Stimulated activated CD8-positive, alpha-beta memory T cell treated with anti-CD3 and anti-CD28 coated beads, Interleukin-12 subunit alpha, Interleukin-12 subunit beta, amount 100 ng/mL, for 24 hours (primary cell): ENCODE measurements around the gene SDC3.

Source experiments
- DNase-seq: peaks from one replicate; pipeline ENCODE4 v3.0.0-alpha.2; 2020; ENCODE audit errors: extremely low read depth

Gene SDC3

GRCh38 chr1:30888975-30889374 is 19.6 kb downstream of the SDC3 start:
- DNase-seq: no peak

- DNase-seq: no peak
These were observed 20.2 kb downstream of the SDC3 start for GRCh38 chr1:30888391-30888790.

GRCh38 chr1:30887485-30888315 is 20.9 kb downstream of the SDC3 start:
- no peak for DNase-seq

GRCh38 chr1:30886710-30887428 is 21.7 kb downstream of the SDC3 start:
- DNase-seq: no peak

- no peak for DNase-seq
These were observed 22.7 kb downstream of the SDC3 start for GRCh38 chr1:30885570-30886522.

GRCh38 chr1:30884723-30885122 is 23.8 kb downstream of the SDC3 start:
- DNase-seq: no peak

- DNase-seq: no peak
These were observed 25.0 kb downstream of the SDC3 start for GRCh38 chr1:30883389-30884172.

- no peak for DNase-seq
These were observed 25.7 kb downstream of the SDC3 start for GRCh38 chr1:30882678-30883388.

GRCh38 chr1:30881319-30882181 is 27.0 kb downstream of the SDC3 start:
- no peak for DNase-seq

- no peak for DNase-seq
These were observed 27.8 kb downstream of the SDC3 start for GRCh38 chr1:30880678-30881318.

- no peak for DNase-seq
These were observed 28.4 kb downstream of the SDC3 start for GRCh38 chr1:30879940-30880677.

GRCh38 chr1:30879126-30879786 is 29.3 kb downstream of the SDC3 start:
- no peak for DNase-seq

- no peak for DNase-seq
These were observed 30.0 kb downstream of the SDC3 start for GRCh38 chr1:30878559-30878958.

- DNase-seq: no peak
These were observed 30.5 kb downstream of the SDC3 start for GRCh38 chr1:30878016-30878415.

GRCh38 chr1:30877205-30877912 is 31.2 kb downstream of the SDC3 start:
- DNase-seq: no peak

- no peak for DNase-seq
These were observed 31.9 kb downstream of the SDC3 start for GRCh38 chr1:30876451-30877204.
